Ovary (tissue), 9 donors: Measurements from ENCODE around the gene APOC4. TPM values are rescaled to one million over a fixed set of nuclear protein-coding genes. Genes with fewer than 3 reads are reported as not detected.

Experiments used
- DNase-seq, 5 donors: peaks; one replicate each; pipeline ENCODE4 v3.0.0-alpha.2; 2019 to 2020
- H3K27ac ChIP-seq, 2 donors: fragments of 200-600 bp; one replicate each; pipeline versions ENCODE4 v1.5.1 to v1.8.0; 2019 to 2022
- H3K27me3 ChIP-seq: fragments of 200-600 bp; one replicate; pipeline ENCODE4 v1.8.0; 2022
- H3K36me3 ChIP-seq: fragments of 200-600 bp; sonication (generic); one replicate; pipeline ENCODE4 v1.5.1; 2019
- H3K4me1 ChIP-seq: one replicate; pipeline ENCODE4 v1.8.1; 2013; ENCODE audit warnings: mild to moderate bottlenecking, moderate library complexity; ENCODE audit not compliant: insufficient read depth
- H3K4me3 ChIP-seq: fragments of 200-600 bp; sonication (generic); one replicate; pipeline ENCODE4 v1.5.1; 2017
- H3K9me3 ChIP-seq, 2 donors: fragments of 200-600 bp in 1 of 2; sonication (generic) in 1 of 2; one replicate each; pipeline versions ENCODE4 v1.5.1 to v1.8.1; 2013 to 2019; ENCODE audit warnings: mild to moderate bottlenecking in 1 of 2, moderate library complexity in 1 of 2
- EP300 ChIP-seq: sonication (generic); formaldehyde crosslinking; IDR thresholded peaks from one replicate; pipeline ENCODE4 v1.6.1; 2017; ENCODE audit warnings: antibody characterized with exemption
- POLR2A ChIP-seq: fragments of 450-650 bp; IDR thresholded peaks from one replicate; pipeline ENCODE4 v1.6.1; 2017; ENCODE audit warnings: antibody characterized with exemption, mild to moderate bottlenecking, moderate library complexity
- WGBS, 3 donors: extraction: QIAGEN DNeasy Blood & Tissue Kit in 1 of 3; methylation state at CpG; one replicate each; pipeline versions ENCODE4 v1.1.5 to v1.1.7; 2013 to 2017; 5-methylcytosine and 5-hydroxymethylcytosine counted together
- intact Hi-C, 4 donors: fragments of 100-400 bp; cut with DNase I; formaldehyde crosslinking; loops; one replicate each; pipeline versions ENCODE4 v1.11.0 to v1.15.1; 2022 to 2023
- polyA plus RNA-seq, 2 donors: library from polyadenylated mRNA; stranded (reverse); fragments of 200-250 nt in 1 of 2; fragments of 350-450 nt in 1 of 2; fragmentation: Illumina TruSeq in 1 of 2; extraction: RNeasy Lipid Tissue Mini Kit (QIAGEN cat#74804) in 1 of 2; gene quantifications; one replicate each; pipeline ENCODE4 v1.2.3, GENCODE V29; 2013 to 2014
- total RNA-seq, 7 donors: library from RNA; depleted of rRNA in 2 of 7; stranded (reverse); fragments of >200 nt in 2 of 7; fragmentation: NEBNext Ultra II Directional in 3 of 7; extraction: Animal tissue kit (Norgen Biotek cat#: 25700) in 3 of 7; gene quantifications; one replicate each; pipeline versions ENCODE4 v1.1.0 to v1.2.4, GENCODE V29; 2016 to 2023
- TF ChIP-seq, protein P1 (sequence below), 3 donors: fragments of 450-650 bp in 2 of 3; fragments of 200-600 bp in 1 of 3; IDR thresholded peaks; one replicate each; pipeline versions ENCODE4 v1.5.1 to v1.8.0; 2016 to 2022; ENCODE audit warnings: antibody characterized with exemption in 3 of 3, mild to moderate bottlenecking in 1 of 3
- donor health status: DM: no; HTN: no; CAD: no; lungs with moderate emphysema.
- donor health status: DM: no; HTN: no; CAD: no.
- donor health status: Bipolar disorder and iron deficiency.
- donor health status: DM: yes; HTN: yes; CAD: no.
- donor health status: DM: no; HTN: no; CAD: no.
- donor health status: DM: yes; HTN: yes; CAD: no.

APOC4 gene
- total and polyA plus RNA-seq, 9 donors = 0.57 TPM; not detected in 8

DNA sequence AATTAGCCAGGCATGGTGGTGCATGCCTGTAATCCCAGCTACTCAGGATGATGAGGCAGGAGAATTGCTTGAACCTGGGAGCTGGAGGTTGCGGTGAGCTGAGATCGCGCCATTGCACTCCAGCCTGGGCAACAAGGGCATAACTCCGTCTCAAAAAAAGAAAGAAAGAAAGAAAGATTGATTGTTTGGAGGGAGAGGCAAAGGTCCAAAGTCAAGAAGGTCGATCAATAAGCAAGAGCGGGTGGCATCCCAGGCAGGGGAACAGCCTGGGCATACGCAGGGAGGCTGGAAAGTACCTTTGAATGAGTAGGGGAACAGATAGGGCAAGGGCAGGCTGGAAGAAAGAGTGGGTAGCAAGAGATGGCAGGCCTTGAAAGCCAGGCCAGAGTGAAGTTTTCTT, 11.9 kb upstream of the APOC4 start:
- no peak for TF ChIP-seq EP300
- TF ChIP-seq, protein P1, sequence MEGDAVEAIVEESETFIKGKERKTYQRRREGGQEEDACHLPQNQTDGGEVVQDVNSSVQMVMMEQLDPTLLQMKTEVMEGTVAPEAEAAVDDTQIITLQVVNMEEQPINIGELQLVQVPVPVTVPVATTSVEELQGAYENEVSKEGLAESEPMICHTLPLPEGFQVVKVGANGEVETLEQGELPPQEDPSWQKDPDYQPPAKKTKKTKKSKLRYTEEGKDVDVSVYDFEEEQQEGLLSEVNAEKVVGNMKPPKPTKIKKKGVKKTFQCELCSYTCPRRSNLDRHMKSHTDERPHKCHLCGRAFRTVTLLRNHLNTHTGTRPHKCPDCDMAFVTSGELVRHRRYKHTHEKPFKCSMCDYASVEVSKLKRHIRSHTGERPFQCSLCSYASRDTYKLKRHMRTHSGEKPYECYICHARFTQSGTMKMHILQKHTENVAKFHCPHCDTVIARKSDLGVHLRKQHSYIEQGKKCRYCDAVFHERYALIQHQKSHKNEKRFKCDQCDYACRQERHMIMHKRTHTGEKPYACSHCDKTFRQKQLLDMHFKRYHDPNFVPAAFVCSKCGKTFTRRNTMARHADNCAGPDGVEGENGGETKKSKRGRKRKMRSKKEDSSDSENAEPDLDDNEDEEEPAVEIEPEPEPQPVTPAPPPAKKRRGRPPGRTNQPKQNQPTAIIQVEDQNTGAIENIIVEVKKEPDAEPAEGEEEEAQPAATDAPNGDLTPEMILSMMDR (IDR thresholded peaks at IDR 0.05) = no peak
- TF ChIP-seq POLR2A = no peak
- intact Hi-C loops = no loop called here
- Histone ChIP-seq H3K27ac (no peak overlapping the region), H3K36me3 (no peaks in the 10 kb centered on the region), H3K27me3 (no peaks in the 10 kb centered on the region), H3K4me3 (no peak overlapping the region), H3K9me3 (no peaks in the 10 kb centered on the region), H3K4me1 (peaks cover 9% of the 10 kb centered on the region)
- no peak for DNase-seq
- 90 to 91% (median 90%) methylated on average over 7 of the region's 7 CpGs for WGBS, 3 donors

DNA sequence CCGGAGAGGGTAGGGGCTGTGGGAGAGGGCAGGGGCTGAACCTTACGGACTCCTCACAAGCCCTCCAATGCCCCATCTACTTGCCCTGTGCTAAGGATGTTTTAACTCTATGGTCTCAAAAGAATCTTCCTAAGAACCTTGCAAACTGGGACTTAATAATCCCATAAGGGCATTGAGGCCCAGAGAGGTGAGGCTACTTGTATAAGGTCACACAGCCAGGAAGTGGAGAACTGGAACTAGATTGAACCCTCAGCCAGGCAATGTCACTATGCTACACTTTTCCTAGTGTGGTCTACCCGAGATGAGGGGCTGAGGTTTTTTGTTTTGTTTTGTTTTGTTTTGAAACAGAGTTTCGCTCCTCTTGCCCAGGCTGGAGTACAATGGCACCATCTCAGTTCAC, 10.5 kb upstream of the APOC4 start:
- Histone ChIP-seq H3K9me3 (no peaks in the 10 kb centered on the region), H3K4me1 (peaks cover 7% of the 10 kb centered on the region), H3K4me3 (no peak overlapping the region), H3K27me3 (no peaks in the 10 kb centered on the region), H3K27ac (no peak overlapping the region), H3K36me3 (no peaks in the 10 kb centered on the region)
- no peak for DNase-seq
- 88 to 92% (median 90%) methylated on average over 4 of the region's 4 CpGs for WGBS, 3 donors
- TF ChIP-seq EP300 (no peak), POLR2A (no peak)
- TF ChIP-seq, protein P1 (IDR thresholded peaks at IDR 0.05) = no peak
- intact Hi-C loops = no loop called here

DNA sequence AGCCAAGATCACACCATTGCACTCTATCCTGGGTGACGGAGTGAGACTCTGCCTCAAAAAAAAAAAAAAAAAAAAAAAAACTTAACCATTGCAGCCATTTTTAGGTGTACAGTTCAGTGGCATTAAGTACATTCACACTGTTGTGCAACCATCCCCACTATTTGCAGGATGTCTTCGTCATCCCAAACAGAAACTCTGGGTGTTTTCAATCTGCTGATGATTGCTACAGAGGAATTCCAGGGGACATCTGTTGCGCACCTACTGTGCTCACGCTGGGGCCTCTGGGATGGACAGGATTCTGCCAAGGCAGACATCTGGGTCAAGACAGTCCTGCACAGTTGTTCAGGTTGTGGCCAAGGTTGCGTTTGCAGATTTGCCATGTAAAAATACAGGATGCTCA, 2.4 kb upstream of the APOC4 start:
- Histone ChIP-seq H3K4me3 (no peak overlapping the region), H3K36me3 (no peaks in the 10 kb centered on the region), H3K4me1 (peaks cover 4% of the 10 kb centered on the region), H3K27ac (no peak overlapping the region), H3K27me3 (no peaks in the 10 kb centered on the region), H3K9me3 (no peaks in the 10 kb centered on the region)
- intact Hi-C loops = no loop called here
- WGBS, 3 donors = 71 to 86% (median 76%) methylated on average over 5 of the region's 5 CpGs
- TF ChIP-seq POLR2A (no peak), EP300 (no peak)
- TF ChIP-seq, protein P1 (IDR thresholded peaks at IDR 0.05) = no peak
- no peak for DNase-seq

DNA sequence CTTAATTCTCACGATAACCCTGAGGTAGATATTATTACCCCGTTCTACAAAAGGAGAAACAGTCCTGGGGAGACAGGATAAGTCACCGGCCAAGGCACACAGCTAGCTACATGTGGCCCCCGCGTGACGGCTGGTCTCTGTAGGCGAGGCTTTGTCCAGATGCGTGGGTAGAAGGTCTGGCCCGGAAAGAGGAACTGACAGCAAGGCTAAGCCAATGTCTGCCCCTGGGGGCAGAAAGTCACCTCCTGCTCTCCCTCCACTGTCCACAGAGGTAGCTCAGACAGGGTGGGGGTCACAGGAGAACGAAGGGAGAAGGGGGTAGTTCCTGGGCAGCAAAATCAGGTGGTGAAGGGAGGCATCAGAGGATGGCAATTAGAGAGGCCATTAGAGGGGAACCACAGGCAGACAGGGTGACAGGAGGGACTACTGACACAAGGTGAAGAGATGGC, 1.8 kb downstream of the APOC4 start:
- DNase-seq = no peak

More for the DNA sequence above, 1.8 kb downstream of the APOC4 start:
- WGBS, 3 donors = 62 to 77% (median 73%) methylated on average over 10 of the region's 10 CpGs
- intact Hi-C loops = no loop called here
- no peak overlapping the region for H3K4me3 ChIP-seq
- TF ChIP-seq EP300 = no peak
- TF ChIP-seq POLR2A = no peak
- TF ChIP-seq, protein P1 (IDR thresholded peaks at IDR 0.05) = no peak
- H3K27me3 ChIP-seq = no peaks in the 10 kb centered on the region
- H3K36me3 ChIP-seq = no peaks in the 10 kb centered on the region
- H3K27ac ChIP-seq = no peak overlapping the region
- no peaks in the 10 kb centered on the region for H3K9me3 ChIP-seq
- no peaks in the 10 kb centered on the region for H3K4me1 ChIP-seq
